ENCODE measurements around the gene ELF5. TPM values are rescaled to one million over a fixed set of nuclear protein-coding genes. Genes with fewer than 3 reads are reported as not detected.
A peak's percentile ranks its signal among the peaks of the same experiment; 100 is the strongest.

The ELF5 gene
- total and polyA plus RNA-seq, 2 of the 13 experiments (the other 11 are each of a cell fraction or from before 2014, with no cell fraction given), result 0.51 to 2.6 TPM

- no peak for TF ChIP-seq RFX5 (IDR thresholded peaks at IDR 0.05; ENCODE audit: low read depth, low read length)
- TF ChIP-seq MXD1 (CRISPR knock-in tag; IDR thresholded peaks at IDR 0.05), result no peak
- TF ChIP-seq NR2C2 (CRISPR knock-in tag; IDR thresholded peaks at IDR 0.05; ENCODE audit: borderline replicate concordance), result peak; percentile 55; the same call in 1 of the 2 replicates
- no peak for TF ChIP-seq SSRP1 (CRISPR knock-in tag; IDR thresholded peaks at IDR 0.05)
- no peak for TF ChIP-seq ZNF557 (CRISPR knock-in tag; IDR thresholded peaks at IDR 0.05)
- no peak for TF ChIP-seq AKNA (CRISPR knock-in tag; IDR thresholded peaks at IDR 0.05; ENCODE audit: borderline replicate concordance)
- TF ChIP-seq NBN (conservative IDR thresholded peaks at IDR 0.05), result no peak
- TF ChIP-seq DNMT1 (CRISPR knock-in tag; IDR thresholded peaks at IDR 0.05), result no peak
- TF ChIP-seq TFAP4 (IDR thresholded peaks at IDR 0.05; ENCODE audit: borderline replicate concordance, low read depth), result peak; percentile 85
- TF ChIP-seq NCOA1 (CRISPR knock-in tag; IDR thresholded peaks at IDR 0.05), result no peak
- no peak for TF ChIP-seq ZNF720 (CRISPR knock-in tag; IDR thresholded peaks at IDR 0.05)
- peak; percentile 64 for TF ChIP-seq PAXIP1 (CRISPR knock-in tag; conservative IDR thresholded peaks at IDR 0.05)
- peak; percentile 35; the same call in 1 of the 2 replicates for TF ChIP-seq ELF3 (CRISPR knock-in tag; IDR thresholded peaks at IDR 0.05)
- TF ChIP-seq ZSCAN22 (CRISPR knock-in tag; IDR thresholded peaks at IDR 0.05), result no peak
- TF ChIP-seq BRD4 (CRISPR knock-in tag; IDR thresholded peaks at IDR 0.05), result no peak
- TF ChIP-seq PRDM4 (CRISPR knock-in tag; IDR thresholded peaks at IDR 0.05; ENCODE audit: borderline replicate concordance), result no peak
- no peak for TF ChIP-seq YY1 (IDR thresholded peaks at IDR 0.05; ENCODE audit: insufficient read depth, insufficient replicate concordance, low read depth, low read length)
- no peak for TF ChIP-seq NFRKB (IDR thresholded peaks at IDR 0.05)
These were observed 12.1 kb downstream of the ELF5 start (continued) for GRCh38 chr11:34501500-34501899.

All from HepG2 (cell line).